Putamen (tissue), 1 donor: Measurements from ENCODE around the gene RBMS1.
"Not testable (repeated sequence)": the region's sequence is repeated elsewhere in the genome, so short reads cannot be mapped to it uniquely, and the experiment has no call there.

ENCODE experiments used
- DNase-seq: peaks from one replicate; pipeline ENCODE4 v3.0.0-alpha.2; 2016; ENCODE audit warnings: low spot score

RBMS1 gene

DNA sequence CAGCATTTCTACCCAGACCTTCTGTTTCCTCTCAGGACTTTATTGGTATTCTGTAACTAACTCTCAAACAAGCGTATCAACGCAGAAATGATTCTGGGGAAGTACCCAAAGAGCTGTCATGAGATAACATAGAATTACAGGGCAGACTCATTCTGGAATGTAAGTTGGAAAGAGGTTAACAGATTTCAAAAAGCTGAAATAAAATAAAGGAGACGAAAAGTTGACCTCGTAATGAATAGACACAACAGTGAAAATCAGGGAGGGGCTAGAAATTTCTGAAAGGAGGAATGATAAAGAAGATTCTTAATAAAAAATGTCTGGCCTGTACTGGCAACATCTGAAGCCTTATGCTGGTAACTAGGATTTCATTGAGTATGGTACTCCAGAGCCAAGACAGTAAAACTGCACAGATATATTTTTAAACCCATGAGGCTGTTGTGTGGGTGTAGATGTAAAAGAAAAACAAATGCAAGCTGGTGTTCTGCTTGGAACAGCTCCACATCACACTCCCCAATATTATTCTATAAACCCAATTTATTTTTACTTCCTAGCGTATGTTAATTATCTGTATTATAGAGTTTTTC lies 23.9 kb downstream of the RBMS1 start:
- DNase-seq: no peak

DNA sequence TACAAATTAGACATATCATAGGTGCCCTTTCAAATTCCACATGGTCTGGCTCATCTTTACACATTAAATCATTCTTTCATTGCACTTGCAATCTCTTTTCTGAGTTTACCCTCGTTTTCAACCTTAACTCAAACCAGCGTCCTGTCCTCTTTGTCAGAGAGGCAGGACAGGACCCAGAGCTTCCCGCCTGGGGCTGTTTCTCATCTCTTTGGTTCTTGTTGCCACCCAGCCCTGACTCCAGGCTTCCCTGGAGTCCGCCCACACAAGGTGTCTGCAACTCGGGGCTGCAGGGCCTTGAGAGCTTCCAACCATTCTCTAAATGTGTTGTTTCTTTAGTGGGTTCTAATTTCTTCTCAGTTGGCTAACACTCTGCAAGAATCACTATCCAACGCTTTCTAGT lies 24.4 kb downstream of the RBMS1 start:
- no peak for DNase-seq

- DNase-seq: no peak
Observed at GRCh38 chr2:160467086-160467485, 26.5 kb downstream of the RBMS1 start.

DNA sequence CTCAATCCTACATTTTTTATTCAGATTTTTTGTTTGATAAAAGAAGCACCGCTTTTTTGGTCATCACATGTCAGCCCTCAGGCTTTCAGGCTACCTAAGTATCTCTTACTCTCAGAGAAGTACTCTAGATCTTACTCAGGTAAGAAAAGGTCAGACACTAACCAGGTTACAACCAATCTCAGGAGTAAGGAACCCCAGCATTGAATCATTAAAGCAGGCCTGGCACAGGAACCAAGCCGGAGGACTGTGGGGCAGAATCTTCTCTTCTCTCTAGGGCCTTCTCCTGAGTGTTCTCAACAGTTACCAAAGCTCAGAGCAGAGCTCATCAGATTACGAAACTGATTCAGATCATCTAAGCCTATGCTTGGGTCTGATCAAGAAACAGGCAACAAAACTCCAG lies 28.2 kb downstream of the RBMS1 start:
- DNase-seq: no peak

GRCh38 chr2:160465002-160465401 lies 28.6 kb downstream of the RBMS1 start:
- no peak for DNase-seq

DNA sequence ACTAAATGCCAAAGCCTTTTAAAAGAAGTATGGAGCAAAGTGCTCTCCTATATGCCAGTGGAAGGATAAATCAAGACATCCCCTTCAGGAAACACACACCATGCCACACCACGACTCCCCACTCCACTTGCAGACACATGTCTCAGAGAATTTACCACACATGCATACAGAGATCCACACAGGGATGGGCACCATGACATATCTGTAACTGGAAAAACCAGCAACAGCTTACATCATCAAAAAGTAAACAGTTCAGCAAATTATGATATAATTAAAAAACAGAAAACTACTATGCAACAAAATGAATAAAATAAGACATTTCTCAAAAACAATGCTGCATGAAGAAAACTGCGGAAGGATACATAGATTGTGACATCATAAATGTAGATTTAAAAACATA lies 29.6 kb downstream of the RBMS1 start:
- DNase-seq: no peak

GRCh38 chr2:160463245-160463644 lies 30.4 kb downstream of the RBMS1 start:
- no peak for DNase-seq

GRCh38 chr2:160460333-160460731 lies 33.3 kb downstream of the RBMS1 start:
- no peak for DNase-seq

DNA sequence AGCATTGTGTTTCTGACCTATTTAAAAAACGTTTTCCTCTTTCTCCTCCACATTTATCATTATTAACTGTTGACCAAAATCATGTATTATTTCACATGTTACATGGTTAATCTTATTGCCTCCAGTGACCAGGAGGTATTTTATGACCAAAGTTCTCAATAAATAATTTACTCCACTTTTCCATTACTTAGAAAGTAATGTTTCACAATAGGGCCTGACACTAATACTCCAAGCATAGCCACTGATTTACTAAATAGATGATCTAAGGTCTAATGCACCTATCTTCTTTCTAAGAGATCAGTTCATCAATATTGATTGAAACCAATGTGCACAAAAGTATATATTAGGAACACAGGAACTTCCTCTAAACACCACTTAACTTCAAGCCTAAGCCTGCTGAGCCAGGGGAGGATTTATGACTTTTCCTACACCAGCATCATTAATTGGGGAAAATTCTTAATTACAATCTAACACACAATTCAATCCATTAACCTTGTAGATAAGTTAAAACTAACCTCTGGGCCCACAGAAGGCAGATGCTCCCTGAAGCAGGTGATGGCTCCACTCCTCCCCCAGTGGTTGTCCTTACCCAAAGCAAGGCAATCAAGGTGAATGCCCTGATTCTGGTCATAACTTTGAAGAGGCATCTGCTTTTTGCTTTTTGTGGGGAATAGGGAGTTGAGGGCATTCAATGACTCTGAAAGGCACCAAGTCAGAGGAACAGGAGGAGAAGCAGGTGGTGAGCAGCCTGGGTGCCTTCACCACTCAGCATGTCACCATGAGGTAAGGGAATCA lies 33.9 kb downstream of the RBMS1 start:
- DNase-seq: no peak

DNA sequence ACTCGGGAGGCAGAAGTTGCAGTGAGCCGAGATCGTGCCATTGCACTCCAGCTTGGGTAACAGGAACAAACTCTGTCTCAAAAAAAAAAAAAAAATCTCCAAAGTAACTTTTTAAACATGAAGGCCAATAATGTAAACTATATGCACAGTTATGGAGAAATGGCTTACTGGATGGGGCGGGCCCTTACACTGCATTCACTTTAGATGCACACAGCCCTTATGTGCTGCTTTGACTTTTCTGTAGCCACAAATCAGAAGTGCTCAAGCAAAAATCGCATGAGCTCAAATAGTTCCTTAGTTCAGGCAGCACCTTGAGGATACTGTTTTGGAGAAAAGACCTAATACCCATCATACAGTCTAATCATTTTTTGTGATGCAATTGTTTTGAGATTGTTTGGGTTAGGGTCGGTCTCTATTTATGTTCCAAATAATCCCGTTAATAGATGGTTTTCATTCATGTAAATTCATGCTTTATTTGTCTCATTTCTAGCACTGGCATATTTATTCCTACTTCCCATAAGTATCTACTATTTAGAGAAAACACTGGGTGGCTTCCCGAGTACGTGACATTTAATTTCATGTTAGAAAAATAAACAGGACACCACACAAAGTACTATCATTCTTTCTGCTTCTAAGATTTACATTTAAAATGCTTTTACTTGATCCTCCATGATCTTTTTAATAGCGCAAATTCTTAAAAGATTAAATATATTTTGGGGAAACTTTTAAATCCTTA lies 34.7 kb downstream of the RBMS1 start:
- no peak for DNase-seq

DNA sequence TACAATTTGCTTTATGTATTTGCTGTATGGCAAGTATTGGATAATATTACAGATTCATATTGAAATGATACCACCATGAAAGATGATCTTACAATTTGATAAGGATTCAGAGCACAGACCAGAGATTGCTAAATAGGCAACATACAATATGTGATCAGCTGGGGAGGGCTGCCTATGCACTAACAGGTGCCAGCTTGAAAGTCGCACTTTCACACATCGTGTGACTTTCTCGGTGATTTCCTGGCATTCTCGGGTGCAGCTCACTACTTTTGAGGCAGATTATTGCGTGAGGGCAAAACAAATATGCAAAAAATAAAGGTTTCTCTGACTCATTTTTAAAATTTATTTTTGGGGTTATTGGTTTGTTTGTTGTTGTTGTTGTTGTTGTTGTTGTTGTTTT lies 36.0 kb downstream of the RBMS1 start:
- no peak for DNase-seq

GRCh38 chr2:160454070-160454797 lies 39.4 kb downstream of the RBMS1 start:
- DNase-seq: no peak

DNA sequence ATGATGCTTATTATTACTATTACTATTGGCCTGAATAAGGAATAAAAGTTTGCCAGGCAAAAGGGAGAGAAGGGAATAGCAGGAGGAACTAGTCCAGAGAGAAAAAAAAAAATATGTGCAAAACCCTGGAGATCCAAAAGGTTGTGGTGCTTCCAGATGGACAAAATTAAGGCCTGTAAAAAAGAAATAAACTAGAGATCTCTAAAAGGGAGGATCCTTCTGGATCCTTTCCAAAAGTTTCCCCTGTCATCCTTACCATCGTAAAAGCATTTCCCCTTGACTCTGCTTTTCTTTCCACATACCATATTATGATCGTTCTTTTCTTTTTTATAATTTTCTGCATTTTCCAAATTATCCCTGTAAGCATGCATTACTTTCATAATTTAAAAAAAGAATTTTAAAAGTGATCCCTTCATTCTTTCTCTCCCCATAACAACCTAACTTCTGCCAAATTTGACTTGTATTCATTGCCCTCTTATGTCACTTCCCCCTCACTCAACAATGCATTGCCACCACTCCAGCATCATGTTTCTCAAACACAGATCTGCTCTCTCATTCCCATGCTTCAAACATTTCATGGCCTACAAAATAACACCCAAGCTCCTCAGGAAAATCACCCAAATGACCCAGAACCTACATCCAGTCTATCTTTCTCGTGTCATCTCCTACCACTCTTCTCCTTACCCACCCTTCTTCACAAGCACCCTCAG lies 40.3 kb downstream of the RBMS1 start:
- no peak for DNase-seq

GRCh38 chr2:160450486-160450885 lies 43.1 kb downstream of the RBMS1 start:
- no peak for DNase-seq

- not testable (repeated sequence) for DNase-seq
Observed at GRCh38 chr2:160448821-160449220, 44.8 kb downstream of the RBMS1 start.

DNA sequence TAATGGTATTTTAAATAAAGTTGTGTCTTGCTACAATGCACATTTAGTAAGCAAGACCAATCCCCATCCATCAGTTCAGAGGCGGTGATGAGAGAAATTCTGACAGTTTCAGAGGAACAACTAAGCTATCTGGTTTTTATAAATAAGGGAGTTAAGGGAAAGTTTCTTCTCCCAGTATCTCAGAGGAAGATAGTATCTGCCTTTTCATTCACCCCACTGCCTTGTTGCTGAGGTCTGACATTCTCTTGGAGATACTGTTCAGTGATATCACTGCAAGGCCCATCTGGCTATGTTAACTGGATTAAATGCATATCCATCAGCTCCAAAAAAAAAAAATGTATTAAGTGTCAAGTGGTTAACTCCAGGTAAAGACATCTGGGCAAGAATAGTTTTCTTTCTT lies 47.9 kb downstream of the RBMS1 start:
- no peak for DNase-seq

GRCh38 chr2:160442603-160443002 lies 51.0 kb downstream of the RBMS1 start:
- DNase-seq: peak; percentile 24

DNA sequence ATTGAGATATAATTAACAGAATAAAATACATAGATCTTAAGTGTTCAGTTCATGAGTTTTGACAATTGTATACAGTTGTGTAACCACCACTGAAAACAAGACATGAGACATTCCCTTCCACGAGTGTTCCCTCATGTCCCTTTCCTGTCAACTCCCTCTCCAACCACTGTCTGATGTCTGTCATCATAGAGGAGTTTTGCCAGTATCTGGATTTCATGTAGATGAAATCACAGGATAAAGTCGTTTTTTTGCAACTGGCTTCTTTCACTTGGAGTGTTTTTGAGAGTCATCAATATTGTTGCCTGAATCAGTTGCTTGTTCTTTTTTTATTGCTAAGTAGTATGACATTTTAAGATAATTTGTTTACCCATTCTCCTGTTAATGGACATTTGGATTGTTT lies 52.7 kb downstream of the RBMS1 start:
- DNase-seq: no peak

DNA sequence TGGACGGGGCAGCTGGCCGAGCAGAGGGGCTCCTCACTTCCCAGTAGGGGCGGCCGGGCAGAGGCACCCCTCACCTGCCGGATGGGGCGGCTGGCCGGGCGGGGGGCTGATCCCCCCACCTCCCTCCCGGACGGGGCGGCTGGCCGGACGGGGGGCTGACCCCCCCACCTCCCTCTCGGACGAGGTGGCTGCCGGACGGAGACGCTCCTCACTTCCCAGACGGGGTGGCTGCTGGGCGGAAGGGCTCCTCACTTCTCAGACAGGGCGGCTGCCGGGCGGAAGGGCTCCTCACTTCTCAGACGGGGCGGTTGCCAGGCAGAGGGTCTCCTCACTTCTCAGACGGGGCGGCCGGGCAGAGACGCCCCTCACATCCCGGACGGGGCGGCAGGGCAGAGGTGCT lies 54.6 kb downstream of the RBMS1 start:
- not testable (repeated sequence) for DNase-seq

DNA sequence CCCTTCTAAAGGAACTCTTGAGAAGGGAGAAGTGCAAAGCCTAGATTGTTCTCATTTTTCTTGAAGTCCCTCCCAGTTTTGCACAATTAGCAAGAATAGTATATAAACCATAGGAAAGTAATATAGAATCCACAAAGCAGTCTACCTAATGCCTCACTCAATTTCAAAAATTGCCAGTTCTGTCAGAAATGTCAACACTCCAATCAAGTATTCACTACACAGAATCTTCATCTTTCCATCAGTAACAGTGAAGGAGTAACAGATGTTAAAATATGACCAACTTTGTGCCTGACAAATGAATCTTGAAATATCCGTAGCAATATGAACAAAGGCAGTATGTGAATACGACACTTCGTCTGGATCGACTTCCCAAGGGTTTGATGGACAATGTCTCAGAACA lies 56.3 kb downstream of the RBMS1 start:
- DNase-seq: no peak

- no peak for DNase-seq
Observed at GRCh38 chr2:160434254-160434948, 59.2 kb downstream of the RBMS1 start.
